ENCODE results near the gene SYAP1.

SYAP1 gene

GRCh38 chrX:16796298-16796697 lies 76.9 kb downstream of the SYAP1 start:
- TF ChIP-seq FOXP2 (optimal IDR thresholded peaks at IDR 0.05; ENCODE audit: borderline replicate concordance, extremely low read depth, extremely low read length, insufficient read depth): no peak

DNA sequence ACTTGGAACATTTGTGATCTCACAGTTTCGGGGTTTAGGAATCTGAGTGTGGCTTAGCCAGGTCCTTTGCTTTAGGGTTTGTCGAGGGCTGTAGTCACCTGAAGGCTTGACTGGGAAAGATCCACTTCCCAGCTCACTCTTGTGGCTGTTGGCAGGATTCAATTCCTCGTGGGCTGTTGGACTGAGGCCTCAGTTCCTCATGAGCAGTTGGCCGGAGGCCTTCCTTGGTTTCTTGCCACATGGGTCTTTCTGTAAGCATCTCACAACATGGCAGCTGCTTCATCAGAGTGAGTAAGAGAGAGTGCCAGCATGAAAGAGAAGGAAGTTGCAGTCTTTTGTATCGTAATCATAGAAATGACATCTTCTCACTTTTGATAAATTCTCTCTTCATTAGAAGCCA lies 77.9 kb downstream of the SYAP1 start:
- TF ChIP-seq POLR2AphosphoS5 (IDR thresholded peaks at IDR 0.05; ENCODE audit: low read depth, low read length): no peak
- no peak for TF ChIP-seq SIN3A (IDR thresholded peaks at IDR 0.05; ENCODE audit: borderline replicate concordance, insufficient read depth, low read length)
- no peak for TF ChIP-seq TAF1 (IDR thresholded peaks at IDR 0.05; ENCODE audit: borderline replicate concordance, insufficient read depth, low read length)
- TF ChIP-seq FOXP2 (optimal IDR thresholded peaks at IDR 0.05; ENCODE audit: borderline replicate concordance, extremely low read depth, extremely low read length, insufficient read depth): no peak
- no peak for TF ChIP-seq REST (IDR thresholded peaks at IDR 0.05; ENCODE audit: insufficient read depth in 1 of 2, low read depth in 2 of 2, low read length in 2 of 2)

DNA sequence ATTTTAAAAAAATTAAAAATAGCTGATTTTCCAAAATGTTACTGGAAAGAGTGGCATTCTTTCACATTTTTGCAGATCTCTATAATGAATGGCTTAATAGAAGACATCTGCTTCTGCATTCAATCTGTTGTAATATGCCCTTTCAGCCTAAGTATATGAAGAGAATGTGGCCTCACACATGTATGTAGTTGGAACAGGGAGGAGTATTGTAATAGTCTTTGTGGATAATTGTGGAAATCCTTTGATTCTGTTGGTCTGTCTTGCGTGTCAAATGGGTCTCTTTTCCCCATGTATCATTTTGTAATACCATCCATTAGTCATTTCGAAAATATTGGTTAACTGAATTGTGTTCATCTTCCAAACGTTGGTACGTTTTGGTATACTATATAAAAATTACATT lies 78.4 kb downstream of the SYAP1 start:
- TF ChIP-seq TAF1 (IDR thresholded peaks at IDR 0.05; ENCODE audit: borderline replicate concordance, insufficient read depth, low read length): no peak
- no peak for TF ChIP-seq SIN3A (IDR thresholded peaks at IDR 0.05; ENCODE audit: borderline replicate concordance, insufficient read depth, low read length)
- TF ChIP-seq FOXP2 (optimal IDR thresholded peaks at IDR 0.05; ENCODE audit: borderline replicate concordance, extremely low read depth, extremely low read length, insufficient read depth): no peak
- no peak for TF ChIP-seq POLR2AphosphoS5 (IDR thresholded peaks at IDR 0.05; ENCODE audit: low read depth, low read length)

GRCh38 chrX:16804923-16805464 lies 85.6 kb downstream of the SYAP1 start:
- no peak for TF ChIP-seq POLR2AphosphoS5 (IDR thresholded peaks at IDR 0.05; ENCODE audit: low read depth, low read length)
- no peak for TF ChIP-seq FOXP2 (optimal IDR thresholded peaks at IDR 0.05; ENCODE audit: borderline replicate concordance, extremely low read depth, extremely low read length, insufficient read depth)
- no peak for TF ChIP-seq SIN3A (IDR thresholded peaks at IDR 0.05; ENCODE audit: borderline replicate concordance, insufficient read depth, low read length)
- no peak for TF ChIP-seq REST (IDR thresholded peaks at IDR 0.05; ENCODE audit: insufficient read depth in 1 of 2, low read depth in 2 of 2, low read length in 2 of 2)
- no peak for TF ChIP-seq TAF1 (IDR thresholded peaks at IDR 0.05; ENCODE audit: borderline replicate concordance, insufficient read depth, low read length)

DNA sequence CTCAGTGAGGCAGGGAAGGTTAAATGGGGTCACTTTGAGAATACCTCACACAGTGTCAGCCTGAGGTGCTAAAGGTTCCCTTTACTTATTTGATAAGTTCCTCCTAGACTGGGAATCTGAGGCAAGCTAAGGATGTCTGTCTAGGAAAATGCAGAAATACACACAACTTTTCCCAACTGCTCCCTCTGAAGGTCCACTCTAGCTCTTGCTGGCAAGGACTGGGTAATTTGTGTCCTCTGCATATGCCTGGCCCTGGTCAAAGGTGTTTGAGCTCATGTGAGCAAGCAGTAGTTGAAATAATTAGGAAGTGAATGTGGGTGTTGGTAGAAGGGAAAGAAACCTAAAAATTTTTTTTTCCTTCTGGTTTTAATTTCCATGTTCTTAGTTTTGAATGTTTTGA lies 88.1 kb downstream of the SYAP1 start:
- TF ChIP-seq REST (IDR thresholded peaks at IDR 0.05; ENCODE audit: insufficient read depth in 1 of 2, low read depth in 2 of 2, low read length in 2 of 2) (no peak), POLR2AphosphoS5 (IDR thresholded peaks at IDR 0.05; ENCODE audit: low read depth, low read length) (no peak), FOXP2 (optimal IDR thresholded peaks at IDR 0.05; ENCODE audit: borderline replicate concordance, extremely low read depth, extremely low read length, insufficient read depth) (no peak), TAF1 (IDR thresholded peaks at IDR 0.05; ENCODE audit: borderline replicate concordance, insufficient read depth, low read length) (no peak), SIN3A (IDR thresholded peaks at IDR 0.05; ENCODE audit: borderline replicate concordance, insufficient read depth, low read length) (no peak)

DNA sequence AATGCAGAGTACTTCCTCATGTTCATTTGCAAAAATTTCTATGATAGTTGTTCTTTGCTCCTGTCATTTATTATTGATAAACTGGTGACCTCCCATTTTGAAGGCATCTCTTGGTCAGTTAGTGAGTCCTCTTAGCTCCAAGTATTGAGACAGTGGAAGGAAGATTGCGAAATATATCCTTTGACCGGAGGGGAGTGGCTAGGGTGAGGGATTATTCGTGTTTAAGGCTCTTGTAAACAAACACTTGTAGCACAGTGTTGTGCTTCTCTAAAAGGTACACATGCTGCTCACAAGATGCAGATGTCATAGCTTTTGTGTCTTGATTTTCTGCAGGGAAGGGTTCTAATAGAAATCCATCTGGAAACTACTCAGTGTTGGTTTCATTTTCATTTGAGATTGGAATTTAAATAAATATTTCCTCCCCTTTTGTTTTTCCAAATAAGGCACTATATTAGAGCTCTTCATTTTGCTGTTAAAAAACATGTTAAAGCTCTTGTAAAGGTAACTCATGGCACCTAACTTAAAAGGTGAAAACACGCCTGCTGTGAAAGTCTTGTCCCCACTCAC lies 88.6 kb downstream of the SYAP1 start:
- TF ChIP-seq POLR2AphosphoS5 (IDR thresholded peaks at IDR 0.05; ENCODE audit: low read depth, low read length) (no peak), SIN3A (IDR thresholded peaks at IDR 0.05; ENCODE audit: borderline replicate concordance, insufficient read depth, low read length) (no peak), FOXP2 (optimal IDR thresholded peaks at IDR 0.05; ENCODE audit: borderline replicate concordance, extremely low read depth, extremely low read length, insufficient read depth) (no peak), REST (IDR thresholded peaks at IDR 0.05; ENCODE audit: insufficient read depth in 1 of 2, low read depth in 2 of 2, low read length in 2 of 2) (no peak), TAF1 (IDR thresholded peaks at IDR 0.05; ENCODE audit: borderline replicate concordance, insufficient read depth, low read length) (no peak)
